ENCODE data around the gene FOXD2.

FOXD2 gene

DNA sequence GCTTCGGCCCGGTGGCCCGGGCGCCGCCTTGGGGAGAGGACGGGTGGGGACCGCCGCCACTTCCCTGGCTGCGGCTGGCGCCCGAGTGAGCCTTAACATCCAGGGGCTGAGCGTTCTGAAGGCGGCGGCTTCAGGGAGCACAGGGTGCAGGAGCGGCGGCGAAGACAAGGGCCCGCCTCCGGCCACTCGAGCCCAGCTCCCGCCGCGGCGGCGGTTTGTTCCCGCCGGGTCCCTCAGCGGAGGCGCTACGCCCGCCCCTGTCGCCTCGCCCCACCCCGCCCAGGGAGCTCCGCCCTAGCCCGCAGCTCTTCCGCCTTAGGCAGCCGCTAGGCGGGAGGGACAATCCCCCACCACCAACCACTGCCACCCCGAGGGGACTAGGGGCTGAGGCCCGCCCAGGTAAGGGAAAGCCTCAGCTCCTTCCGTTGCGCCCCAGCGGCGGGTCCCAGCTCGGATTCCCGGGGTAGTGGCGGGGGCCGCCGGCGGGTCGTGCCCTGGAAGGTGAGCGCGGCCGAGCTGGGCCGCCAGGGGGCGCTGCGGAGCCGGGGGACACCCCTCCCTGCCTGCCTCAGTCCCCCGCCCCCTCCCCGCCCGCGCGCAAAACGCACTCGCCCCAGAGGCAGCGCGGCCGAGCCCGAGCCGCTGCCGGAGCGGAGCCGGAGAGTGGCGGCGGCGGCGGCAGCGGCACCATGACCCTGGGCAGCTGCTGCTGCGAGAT is at the start of gene FOXD2:
FOXD2 (plus strand) TSS at position 598 of the 718 bp plus-strand sequence; CDS start at position 690, 92 bp downstream.
- DNase-seq, result peak; percentile 90

DNA sequence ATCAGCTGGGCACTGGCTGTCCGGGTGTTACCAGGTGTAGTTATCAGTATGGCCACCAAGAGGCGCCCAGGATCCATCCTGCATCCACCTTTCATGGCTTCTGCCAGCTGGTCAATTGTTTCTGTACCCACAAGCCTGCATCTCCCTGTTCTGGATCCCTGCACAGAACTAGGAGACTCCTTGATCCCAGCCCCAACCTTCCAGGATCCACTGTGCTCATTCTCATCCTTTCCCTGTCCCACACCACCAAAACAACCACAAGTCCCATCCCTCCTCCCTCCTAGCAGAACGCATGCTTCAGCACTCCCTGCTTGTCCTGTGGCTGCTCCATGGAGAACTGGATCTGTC is 49.0 kb upstream of the FOXD2 start:
- DNase-seq, result peak; percentile 24

DNA sequence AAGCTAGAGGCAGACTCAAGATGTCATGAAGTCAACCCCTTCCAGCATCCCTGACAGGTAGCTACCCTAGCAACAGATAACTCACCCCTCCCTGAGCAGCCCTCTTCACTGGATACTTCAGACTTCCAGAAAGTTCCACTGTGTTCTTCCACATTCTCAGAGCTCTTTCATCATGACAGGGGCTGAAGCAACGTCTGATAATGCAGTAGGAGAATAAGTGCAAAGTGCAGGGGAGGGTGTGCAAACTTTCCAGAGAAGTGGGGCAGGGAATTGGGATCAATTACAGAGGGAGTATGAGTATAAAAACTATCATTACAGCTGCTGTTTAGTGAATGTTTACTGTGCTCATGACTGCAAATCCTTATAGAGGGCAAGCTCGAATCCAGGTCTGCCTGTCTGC is 48.1 kb upstream of the FOXD2 start:
- DNase-seq, result no peak

DNA sequence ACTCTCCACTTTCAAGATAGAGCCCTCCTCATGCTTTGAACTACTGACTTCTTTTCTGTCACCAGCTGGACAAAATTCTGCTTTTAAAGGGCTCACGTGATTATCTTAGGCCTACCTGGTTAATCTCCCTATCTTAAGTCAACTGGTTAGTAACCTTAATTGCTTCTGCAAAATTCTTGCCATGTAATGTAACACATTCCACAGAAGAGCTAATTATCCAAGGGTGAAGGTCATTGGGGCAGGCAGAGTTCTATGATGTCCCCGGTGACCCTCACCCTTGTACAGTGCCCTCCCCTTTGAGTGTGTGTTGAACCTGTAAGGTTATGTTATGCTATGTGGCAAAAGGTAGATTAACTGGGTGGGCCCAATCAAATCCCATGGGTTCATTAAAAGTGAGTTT is 47.0 kb upstream of the FOXD2 start:
- DNase-seq, result no peak

DNA sequence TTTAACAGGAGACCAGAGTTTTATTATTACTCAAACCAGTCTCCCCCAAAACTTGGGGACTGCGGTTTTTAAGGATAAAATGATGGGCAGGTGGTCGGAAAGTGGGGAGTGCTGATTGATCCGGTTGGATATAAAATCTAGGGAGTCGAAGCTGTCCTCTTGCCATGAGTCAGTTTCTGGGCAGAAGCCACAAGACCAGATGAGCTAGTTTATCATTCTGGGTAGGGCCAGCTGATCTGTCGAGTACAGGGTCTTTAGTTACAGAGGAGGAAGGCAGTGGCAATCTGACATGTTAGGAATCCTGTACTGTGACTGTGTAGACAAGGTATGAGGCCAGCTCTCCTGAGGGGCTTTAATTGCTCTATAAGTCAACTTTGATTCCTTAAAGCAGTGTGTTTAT is 44.7 kb upstream of the FOXD2 start:
- DNase-seq, result no peak

DNA sequence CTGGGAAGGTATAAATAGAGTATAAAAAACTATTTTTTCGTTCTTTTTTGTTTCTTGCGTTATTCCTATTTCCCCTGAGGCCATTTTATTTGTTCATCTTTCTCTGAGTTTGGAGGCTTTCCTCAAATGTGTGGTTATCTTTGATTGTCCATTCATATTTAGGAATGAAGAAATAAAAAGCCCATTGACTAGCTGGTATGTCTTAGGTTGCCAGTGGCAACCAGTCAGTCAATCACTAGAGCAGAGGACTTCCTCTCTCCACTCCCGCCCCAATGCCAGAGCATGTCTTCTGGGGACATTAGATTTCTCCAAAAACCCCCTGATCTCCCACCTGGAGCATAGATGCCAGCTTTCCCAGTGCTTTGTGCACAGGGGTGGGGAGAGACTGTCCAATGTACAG is 42.4 kb upstream of the FOXD2 start:
- no peak for DNase-seq

DNA sequence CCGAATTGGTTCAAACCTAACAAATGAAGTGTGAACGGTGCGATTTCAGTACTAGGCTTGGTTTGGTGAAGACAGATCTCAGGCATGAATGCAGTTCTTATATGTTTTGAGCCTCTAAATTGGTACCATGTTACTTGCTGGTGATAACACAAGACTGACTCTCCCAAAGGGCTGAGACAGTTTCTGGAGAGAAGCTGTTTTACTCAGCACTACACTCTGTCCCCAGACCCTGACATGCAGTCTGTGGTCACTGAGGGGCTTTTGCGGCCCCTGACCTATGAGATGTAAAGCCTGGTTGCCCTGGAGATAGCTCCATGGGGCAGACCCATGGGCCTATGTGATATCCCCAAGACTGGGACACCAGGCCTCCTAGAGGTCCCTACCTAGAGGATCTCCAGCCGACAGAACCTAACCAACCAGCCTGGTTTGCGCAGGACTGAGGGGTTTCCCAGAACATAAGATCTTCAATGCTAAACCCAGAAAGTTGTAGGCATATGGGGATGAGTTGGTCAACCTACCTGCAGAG is 41.1 kb upstream of the FOXD2 start:
- no peak for DNase-seq

DNA sequence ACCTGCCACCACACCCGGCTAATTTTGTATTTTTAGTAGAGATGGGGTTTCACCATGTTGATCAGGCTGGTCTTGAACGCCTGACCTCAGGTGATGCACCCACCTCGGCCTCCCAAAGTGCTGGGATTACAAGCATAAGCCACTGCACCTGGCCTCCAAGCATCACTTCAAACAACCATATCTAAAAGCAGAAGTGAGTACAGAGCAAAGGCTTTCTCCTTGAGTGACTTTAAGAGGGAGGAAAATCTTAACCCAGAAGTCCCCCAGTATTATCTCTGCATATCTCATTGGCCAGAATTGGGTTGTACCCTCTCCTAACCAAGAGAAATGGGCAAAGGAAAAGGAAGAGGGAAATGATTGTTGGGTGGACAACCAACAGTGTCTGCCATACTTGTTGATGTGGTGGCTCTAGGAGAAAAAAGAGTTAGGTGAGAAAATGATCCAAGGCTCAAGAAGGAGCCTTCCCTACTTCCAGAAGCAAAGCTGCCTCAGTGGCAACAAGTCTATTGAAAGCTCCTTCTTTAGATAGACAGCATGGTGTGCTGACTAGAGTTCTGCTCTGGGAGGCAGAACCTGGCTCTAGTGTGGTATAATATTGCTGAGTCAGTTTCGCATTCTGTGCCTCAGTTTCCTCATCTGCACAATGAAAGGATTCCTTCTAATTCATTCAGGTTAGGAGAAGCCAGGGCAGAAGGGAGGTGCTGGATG is 38.6 kb upstream of the FOXD2 start:
- DNase-seq, result no peak

DNA sequence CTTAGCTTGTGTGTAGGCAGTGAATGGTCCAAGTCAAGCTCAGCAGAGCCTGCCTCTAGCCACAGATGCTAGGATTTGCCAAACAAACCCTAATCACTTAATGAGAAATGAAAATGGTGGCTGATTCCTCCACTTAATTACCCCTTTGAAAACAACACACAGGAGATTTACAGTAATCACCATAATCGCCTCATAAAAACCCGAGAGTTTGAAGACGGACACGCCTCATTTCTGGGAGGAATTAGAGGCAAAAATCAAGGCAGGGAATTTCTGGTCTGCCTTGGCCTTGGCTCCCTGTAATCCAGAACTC is 38.0 kb upstream of the FOXD2 start:
- DNase-seq, result no peak

DNA sequence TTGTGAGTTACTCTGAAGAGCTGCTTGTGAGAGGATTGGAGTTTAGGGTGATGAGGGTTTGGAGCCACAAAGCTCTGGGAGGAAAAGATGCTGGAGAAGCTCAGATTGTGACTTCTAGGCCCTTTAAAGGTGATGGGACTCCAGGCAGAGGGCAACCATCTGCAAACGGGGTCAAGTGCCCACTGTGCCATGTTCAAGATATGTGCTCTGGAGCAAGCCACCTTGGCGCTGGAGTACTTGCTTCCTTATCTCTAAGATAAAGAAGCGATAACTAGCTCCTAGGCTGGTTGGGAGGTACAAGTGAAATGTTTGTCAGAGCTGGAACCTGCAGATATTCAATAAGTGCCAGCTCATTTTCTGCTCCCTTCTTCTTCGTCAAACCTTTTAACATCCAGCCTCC is 36.1 kb upstream of the FOXD2 start:
- DNase-seq, result no peak

DNA sequence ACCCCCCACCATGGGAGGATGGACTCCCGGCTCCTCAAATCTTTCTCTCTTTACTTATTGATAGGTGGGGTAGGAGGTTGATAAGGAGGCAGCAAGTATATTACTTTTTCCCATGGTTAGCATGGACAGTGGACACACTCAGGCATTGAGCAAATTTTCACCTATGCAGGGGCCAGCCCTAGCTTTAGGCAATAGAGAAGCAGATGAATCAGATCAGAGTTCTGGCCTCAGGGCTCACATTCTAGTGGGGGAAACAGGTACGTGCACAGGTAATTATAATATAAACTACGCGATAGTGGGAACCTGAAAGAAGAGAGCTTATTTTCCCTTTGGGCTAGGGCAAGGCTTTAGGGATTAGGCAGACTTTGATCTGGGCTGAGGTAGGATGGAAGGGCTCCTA is 35.3 kb upstream of the FOXD2 start:
- DNase-seq, result no peak

DNA sequence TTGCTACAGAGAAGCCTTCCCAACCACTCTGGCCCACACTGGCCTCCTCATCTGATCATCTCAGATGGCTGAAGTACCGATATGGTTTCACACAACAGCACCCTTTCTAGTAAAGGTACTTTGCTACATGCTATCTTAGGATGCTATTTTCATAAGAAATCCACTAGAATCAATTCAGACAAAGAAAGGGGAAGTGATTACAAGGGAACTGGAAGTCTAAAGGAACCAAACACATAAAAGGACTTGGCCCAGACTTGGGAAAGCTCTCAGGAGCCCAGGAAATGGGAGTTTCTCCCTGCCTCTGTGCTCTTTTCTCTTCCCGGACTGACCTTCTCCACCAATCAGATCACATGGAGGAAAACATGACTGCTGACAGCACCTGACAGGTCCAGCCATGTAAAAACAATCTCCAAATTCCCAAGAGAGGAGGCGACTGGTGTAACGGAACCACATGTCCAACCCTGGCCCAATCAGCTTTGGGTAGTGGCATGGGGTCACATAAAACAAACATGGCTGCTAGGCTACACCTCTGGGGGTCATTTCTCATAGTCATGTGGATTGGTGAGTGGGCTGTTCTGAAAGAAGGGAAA is 34.4 kb upstream of the FOXD2 start:
- DNase-seq, result no peak

DNA sequence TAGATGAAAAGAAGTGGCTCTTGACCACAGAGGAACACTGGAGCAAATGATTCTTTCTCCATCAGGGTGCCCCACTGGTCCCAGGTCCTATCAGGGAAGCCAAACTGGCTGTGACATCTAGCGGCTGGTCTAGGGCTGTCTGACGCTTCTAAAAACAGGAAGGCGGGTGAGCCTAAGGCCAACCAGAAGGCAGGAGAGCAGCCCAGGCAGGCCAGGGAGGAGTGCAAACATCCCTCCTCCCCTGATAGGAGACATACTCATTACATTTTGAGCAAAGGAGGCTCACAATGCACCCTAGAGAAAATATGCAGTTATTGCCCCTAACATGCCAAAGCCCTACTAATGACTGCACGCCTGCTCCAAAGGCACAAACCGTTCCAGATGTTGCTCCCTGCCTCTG is 32.1 kb upstream of the FOXD2 start:
- no peak for DNase-seq

DNA sequence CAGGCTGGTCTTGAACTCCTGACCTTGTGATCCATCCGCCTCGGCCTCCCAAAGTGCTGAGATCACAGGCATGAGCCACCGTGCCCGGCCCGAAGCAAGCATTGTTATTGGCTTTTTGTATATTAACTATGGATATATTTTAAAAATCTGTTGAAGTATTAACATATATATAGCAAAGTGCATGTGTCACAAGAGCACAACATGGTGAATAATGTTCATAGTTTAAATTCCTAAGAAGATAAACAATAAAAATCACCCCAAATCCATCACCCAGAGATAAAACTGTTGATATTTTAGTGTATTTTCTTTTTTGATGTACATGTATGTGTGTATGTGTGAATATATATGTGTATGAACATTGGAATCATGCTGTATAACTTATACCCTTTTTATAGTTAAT is 30.9 kb upstream of the FOXD2 start:
- DNase-seq, result no peak

DNA sequence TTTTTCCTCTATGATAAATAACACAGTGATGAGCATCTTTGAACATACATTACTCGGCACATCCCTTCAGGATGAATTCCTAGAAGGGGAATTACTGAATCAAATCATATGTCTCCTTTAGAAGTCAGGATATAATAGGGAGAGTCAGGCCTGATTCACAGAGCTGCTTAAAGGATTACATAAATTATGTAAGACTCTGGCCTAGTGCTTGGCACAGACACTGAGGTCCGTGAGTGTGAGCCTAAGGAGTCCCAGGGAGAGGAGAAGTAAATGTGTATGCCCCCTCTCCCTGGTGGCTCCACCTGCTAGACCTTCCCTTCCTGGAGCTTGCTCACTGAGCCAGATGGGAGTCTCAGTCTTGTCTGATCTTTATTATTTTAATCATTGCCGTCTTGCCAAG is 30.4 kb upstream of the FOXD2 start:
- DNase-seq, result no peak

DNA sequence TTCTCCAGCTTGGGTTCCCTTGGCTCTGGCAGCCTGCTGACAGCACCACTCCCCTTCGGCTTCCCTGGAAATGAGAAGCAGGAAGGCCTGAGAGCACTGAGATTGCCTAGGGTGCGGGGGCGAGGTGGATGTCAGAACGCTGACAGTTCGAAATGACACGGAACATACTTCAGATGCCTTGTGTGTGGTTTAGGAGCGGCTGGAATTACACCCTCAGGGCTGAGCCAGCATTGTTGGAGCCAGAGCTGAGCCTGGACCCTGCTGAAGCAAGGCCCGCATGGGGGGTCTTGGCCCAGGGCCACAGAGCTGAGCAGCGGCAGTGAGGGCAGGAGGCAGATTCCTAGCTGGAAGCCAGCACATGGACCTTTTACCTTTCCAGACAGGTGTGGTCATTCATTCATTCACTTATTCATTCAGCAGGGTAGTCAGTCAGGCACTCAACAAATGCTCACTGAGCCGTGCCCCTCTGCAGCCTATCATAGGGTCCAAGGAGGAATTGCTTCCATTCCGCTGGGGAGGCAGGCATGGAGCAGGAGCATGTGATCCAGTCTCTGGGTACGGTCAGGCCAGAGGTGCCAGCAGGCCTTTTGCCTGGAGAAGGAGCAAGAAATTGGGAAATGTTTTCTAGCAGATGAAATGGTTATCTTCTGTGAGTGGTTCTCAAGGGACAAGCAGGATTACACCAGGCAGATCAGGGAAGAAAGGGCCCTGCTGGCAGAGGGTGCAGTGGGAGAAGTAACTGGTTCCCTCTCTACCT is 28.4 kb upstream of the FOXD2 start:
- DNase-seq, result no peak

DNA sequence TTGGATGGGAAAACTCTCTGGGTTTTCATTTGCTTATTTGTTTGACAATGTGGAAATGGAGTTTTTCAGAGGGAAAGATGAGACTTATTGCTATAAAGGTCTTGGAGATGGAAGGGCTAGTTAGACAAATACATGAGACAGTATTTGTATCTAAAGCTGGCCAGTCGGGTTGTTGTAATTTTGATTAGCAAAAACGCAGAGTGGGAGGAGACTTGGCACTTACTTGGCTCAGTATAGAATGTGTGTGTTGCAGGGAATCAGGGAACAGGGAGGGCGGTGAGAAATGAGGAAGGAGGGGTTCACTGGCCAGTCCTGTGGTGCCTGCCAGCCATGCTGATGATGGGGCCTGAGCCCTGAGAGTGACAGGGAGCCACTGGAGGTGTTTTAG is 27.8 kb upstream of the FOXD2 start:
- DNase-seq, result no peak

DNA sequence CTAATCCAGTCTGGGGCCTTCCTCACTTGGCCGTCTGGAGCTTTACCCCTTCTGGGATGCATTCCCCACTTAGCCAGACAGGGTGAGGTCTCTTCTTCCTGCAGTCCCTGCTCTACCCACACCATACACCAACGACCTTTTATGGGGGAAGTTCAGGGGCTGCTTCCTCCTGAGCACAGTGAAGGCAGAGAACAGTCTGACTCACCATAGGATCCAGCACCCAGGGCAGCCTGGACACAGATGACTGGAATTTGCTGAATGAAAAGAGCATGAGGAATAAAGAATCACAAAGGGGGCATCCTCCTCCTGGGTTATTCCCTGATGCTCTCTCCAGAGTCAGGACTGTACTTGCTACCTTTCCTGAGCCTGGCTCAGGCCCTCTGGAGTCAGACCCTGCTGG is 26.4 kb upstream of the FOXD2 start:
- no peak for DNase-seq

DNA sequence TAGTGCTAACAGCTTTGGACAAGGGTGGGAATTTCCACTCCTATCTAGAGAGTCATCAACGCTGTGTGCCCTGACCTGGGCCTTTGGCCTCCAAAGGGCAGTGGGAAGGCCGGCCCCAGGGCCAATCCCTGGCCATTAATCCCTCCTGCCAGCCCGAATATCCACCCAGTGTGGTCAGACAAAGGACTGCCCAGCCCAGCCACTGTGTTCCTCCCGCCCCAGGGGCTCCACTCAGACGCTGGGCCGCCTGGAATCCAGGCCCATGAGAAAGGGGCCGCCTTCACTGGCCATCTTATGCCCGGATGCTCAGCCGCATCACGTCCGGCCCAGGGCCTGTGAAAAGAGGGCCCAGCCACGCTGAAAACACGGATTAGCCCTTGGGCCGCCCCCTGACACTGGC is 25.4 kb upstream of the FOXD2 start:
- no peak for DNase-seq

DNA sequence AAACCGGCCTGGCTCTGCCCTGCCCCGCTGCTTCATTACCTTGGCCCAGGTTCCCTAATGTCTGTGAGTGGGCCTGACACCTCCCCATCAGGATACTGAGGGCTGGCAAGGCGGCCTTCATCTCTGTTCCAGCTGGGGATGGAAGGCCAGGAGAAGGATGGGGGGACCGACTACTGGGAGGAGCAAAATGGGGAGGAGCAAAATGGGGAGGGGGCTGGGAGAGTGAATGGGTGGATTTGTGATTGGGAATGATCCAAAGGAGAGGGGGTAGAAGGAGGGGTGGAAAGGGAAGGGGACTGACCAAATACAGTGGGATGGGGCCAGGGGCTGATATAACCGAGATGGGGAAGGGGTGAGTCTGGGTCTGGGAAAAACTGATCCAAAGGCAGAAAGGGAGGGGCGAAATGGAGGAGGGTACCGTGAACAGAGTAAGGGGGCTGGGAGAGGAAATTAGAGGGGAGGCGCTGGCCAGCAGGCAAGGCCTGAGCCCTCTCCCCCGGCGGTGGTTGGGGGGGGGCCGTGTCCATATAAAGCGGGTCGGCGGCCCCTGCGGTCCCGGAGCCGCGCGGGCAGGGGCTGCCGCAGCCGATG is 22.0 kb upstream of the FOXD2 start, which contains the start of gene FOXE3:
FOXE3 (plus strand) TSS at position 558 of the 591 bp plus-strand sequence; CDS start at position 589, 31 bp downstream.
- DNase-seq, result no peak

DNA sequence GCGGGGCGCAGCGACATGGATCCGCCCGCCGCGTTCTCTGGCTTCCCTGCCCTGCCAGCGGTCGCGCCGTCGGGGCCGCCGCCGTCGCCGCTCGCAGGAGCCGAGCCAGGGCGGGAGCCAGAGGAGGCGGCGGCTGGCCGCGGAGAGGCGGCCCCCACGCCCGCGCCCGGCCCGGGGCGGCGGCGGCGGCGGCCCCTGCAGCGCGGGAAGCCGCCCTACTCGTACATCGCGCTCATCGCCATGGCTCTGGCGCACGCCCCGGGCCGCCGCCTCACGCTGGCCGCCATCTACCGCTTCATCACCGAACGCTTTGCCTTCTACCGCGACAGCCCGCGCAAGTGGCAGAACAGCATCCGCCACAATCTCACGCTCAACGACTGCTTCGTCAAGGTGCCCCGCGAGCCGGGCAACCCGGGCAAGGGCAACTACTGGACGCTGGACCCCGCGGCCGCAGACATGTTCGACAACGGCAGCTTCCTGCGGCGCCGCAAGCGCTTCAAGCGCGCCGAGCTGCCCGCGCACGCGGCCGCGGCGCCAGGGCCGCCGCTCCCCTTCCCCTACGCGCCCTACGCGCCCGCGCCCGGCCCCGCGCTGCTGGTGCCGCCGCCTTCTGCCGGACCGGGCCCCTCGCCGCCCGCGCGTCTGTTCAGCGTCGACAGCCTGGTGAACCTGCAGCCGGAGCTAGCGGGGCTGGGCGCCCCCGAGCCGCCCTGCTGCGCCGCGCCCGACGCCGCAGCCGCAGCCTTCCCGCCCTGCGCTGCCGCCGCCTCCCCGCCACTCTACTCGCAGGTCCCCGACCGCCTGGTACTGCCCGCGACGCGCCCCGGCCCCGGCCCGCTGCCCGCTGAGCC is 21.3 kb upstream of the FOXD2 start:
- no peak for DNase-seq
